Hepatocyte (in vitro differentiated cells): Measurements from ENCODE around the gene SLC35A5. TPM values are rescaled to one million over a fixed set of nuclear protein-coding genes. Genes with fewer than 3 reads are reported as not detected.
A peak's percentile ranks its signal among the peaks of the same experiment; 100 is the strongest.

ENCODE experiments used
- DNase-seq: peaks from one replicate; pipeline ENCODE4 v3.0.0-alpha.2; 2016; ENCODE audit warnings: low spot score
- H2AFZ ChIP-seq: fragments of 200-600 bp; sonication (generic); 2 replicates; pipeline ENCODE4 v1.6.0; 2016; ENCODE audit warnings: antibody characterized with exemption, mild to moderate bottlenecking
- H3K27ac ChIP-seq: fragments of 200-600 bp; sonication (generic); 2 replicates; pipeline ENCODE4 v1.5.1; 2016; ENCODE audit warnings: mild to moderate bottlenecking
- H3K27me3 ChIP-seq: fragments of 200-600 bp; sonication (generic); 2 replicates; pipeline ENCODE4 v1.6.1; 2016
- H3K36me3 ChIP-seq: fragments of 200-600 bp; sonication (generic); replicated peaks from 2 replicates; pipeline ENCODE4 v1.5.1; 2016; ENCODE audit warnings: low read depth; ENCODE audit not compliant: insufficient read depth
- H3K4me1 ChIP-seq: fragments of 200-600 bp; sonication (generic); 2 replicates; pipeline ENCODE4 v1.5.1; 2016; ENCODE audit warnings: mild to moderate bottlenecking, moderate library complexity; ENCODE audit not compliant: insufficient read depth
- H3K4me2 ChIP-seq: fragments of 200-600 bp; sonication (generic); 2 replicates; pipeline ENCODE4 v1.6.0; 2016
- H3K4me3 ChIP-seq: fragments of 200-600 bp; sonication (generic); 2 replicates; pipeline ENCODE4 v1.5.1; 2016; ENCODE audit warnings: mild to moderate bottlenecking
- H3K79me2 ChIP-seq: fragments of 200-600 bp; sonication (generic); 2 replicates; pipeline ENCODE4 v1.6.0; 2017; ENCODE audit warnings: mild to moderate bottlenecking
- H3K9me2 ChIP-seq: fragments of 200-600 bp; sonication (generic); replicated peaks from 2 replicates; pipeline ENCODE4 v1.6.0; 2017; ENCODE audit warnings: mild to moderate bottlenecking; ENCODE audit not compliant: insufficient read depth
- H3K9me3 ChIP-seq: fragments of 200-600 bp; sonication (generic); 2 replicates; pipeline ENCODE4 v1.5.1; 2016; ENCODE audit warnings: low read depth, mild to moderate bottlenecking
- H4K20me1 ChIP-seq: fragments of 200-600 bp; sonication (generic); 2 replicates; pipeline ENCODE4 v1.6.0; 2016; ENCODE audit warnings: mild to moderate bottlenecking; ENCODE audit not compliant: insufficient read depth, poor library complexity, severe bottlenecking
- EZH2 ChIP-seq: fragments of 200-600 bp; sonication (generic); IDR thresholded peaks from 2 replicates; pipeline ENCODE4 v1.6.1; 2016; ENCODE audit warnings: antibody characterized with exemption, mild to moderate bottlenecking, borderline replicate concordance
- EZH2phosphoT487 ChIP-seq: fragments of 200-600 bp; sonication (generic); IDR thresholded peaks from one replicate; pipeline ENCODE4 v1.6.1; 2018; ENCODE audit warnings: antibody characterized with exemption, mild to moderate bottlenecking, low read depth, moderate library complexity; ENCODE audit not compliant: unreplicated experiment, severe bottlenecking
- WGBS: methylation state at CpG from one replicate; pipeline ENCODE4 v1.1.6; 2016; ENCODE audit warnings: low lambda C conversion rate; ENCODE audit errors: missing lambda C conversion rate; 5-methylcytosine and 5-hydroxymethylcytosine counted together
- polyA plus RNA-seq: library from polyadenylated mRNA; unstranded; fragments of >200 nt; fragmentation: Nextera tagmentation; extraction: Ambion mirVana; gene quantifications from 2 replicates; pipeline ENCODE4 v1.2.1, GENCODE V29; 2016
- total RNA-seq: library from RNA; depleted of rRNA; stranded (reverse); fragments of >200 nt; gene quantifications from 2 replicates; pipeline ENCODE4 v1.2.3, GENCODE V29; 2014
- TF ChIP-seq, protein P1 (sequence below): fragments of 200-600 bp; sonication (generic); IDR thresholded peaks from 2 replicates; pipeline ENCODE4 v1.5.1; 2016; ENCODE audit warnings: antibody characterized with exemption, mild to moderate bottlenecking; ENCODE audit not compliant: poor library complexity

SLC35A5 gene
- total and polyA plus RNA-seq, 2 experiments from 2014 or later = 30.5 to 56.8 TPM

DNA sequence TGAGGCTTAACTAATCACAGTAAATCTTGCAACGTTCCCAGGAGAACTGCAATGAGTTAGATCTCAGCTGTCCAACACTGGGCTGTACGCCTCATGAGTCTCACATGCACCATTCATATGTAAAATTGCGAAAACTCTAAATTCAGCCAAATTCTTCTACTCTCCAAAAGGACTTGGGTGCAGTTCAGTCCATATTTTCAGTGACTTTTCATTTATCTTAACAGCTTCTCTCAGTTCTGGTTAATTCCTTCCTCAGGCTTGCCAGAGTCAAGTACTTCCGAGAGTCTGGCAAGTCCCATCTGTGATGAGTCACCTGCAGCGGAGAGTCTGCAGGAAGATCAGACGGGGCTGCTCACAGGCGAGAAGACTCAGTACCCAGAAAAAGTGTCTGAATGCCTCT lies 67.6 kb downstream of the SLC35A5 start:
- Histone ChIP-seq H3K27me3 (no peaks in the 10 kb centered on the region), H3K9me2 (no peaks in the 10 kb centered on the region), H3K36me3 (no peaks in the 10 kb centered on the region), H3K4me3 (no peak overlapping the region), H4K20me1 (no peaks in the 10 kb centered on the region), H3K4me2 (no peak overlapping the region), H3K27ac (no peak overlapping the region), H2AFZ (no peak overlapping the region), H3K4me1 (peaks cover 1% of the 10 kb centered on the region), H3K9me3 (no peaks in the 10 kb centered on the region), H3K79me2 (no peaks in the 10 kb centered on the region)
- DNase-seq = peak; percentile 74
- TF ChIP-seq EZH2phosphoT487 = no peak
- no peak for TF ChIP-seq EZH2
- TF ChIP-seq, protein P1, sequence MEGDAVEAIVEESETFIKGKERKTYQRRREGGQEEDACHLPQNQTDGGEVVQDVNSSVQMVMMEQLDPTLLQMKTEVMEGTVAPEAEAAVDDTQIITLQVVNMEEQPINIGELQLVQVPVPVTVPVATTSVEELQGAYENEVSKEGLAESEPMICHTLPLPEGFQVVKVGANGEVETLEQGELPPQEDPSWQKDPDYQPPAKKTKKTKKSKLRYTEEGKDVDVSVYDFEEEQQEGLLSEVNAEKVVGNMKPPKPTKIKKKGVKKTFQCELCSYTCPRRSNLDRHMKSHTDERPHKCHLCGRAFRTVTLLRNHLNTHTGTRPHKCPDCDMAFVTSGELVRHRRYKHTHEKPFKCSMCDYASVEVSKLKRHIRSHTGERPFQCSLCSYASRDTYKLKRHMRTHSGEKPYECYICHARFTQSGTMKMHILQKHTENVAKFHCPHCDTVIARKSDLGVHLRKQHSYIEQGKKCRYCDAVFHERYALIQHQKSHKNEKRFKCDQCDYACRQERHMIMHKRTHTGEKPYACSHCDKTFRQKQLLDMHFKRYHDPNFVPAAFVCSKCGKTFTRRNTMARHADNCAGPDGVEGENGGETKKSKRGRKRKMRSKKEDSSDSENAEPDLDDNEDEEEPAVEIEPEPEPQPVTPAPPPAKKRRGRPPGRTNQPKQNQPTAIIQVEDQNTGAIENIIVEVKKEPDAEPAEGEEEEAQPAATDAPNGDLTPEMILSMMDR = no peak
- 54% methylated on average over 7 of the region's 7 CpGs for WGBS

DNA sequence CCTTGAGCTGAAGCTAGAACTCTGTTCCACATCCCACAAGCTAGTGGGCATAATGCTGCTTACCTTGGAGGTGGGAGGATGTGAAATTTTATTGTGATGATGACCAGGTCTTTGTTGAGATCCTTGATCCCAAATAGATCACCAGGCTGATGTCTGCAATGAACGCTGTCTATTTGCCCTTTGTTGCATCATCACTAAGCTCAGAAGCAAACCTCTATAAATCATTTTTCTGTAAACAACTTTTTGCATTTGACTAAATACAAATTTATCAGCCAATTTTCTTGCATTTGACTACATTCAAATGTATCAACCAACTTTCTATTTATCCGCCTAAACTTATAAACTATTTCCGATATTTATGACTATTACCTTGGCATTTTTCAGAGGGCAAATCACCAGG lies 69.4 kb downstream of the SLC35A5 start:
- Histone ChIP-seq H2AFZ (no peak overlapping the region), H3K79me2 (no peaks in the 10 kb centered on the region), H3K4me2 (no peak overlapping the region), H3K27ac (no peak overlapping the region), H3K4me1 (peaks cover 11% of the 10 kb centered on the region), H3K4me3 (no peak overlapping the region), H3K9me2 (no peaks in the 10 kb centered on the region), H3K27me3 (no peaks in the 10 kb centered on the region), H4K20me1 (no peaks in the 10 kb centered on the region), H3K9me3 (no peaks in the 10 kb centered on the region), H3K36me3 (no peaks in the 10 kb centered on the region)
- WGBS = 83% methylated on average over 3 of the region's 3 CpGs
- no peak for DNase-seq
- TF ChIP-seq, protein P1 = no peak
- TF ChIP-seq EZH2 (no peak), EZH2phosphoT487 (no peak)

DNA sequence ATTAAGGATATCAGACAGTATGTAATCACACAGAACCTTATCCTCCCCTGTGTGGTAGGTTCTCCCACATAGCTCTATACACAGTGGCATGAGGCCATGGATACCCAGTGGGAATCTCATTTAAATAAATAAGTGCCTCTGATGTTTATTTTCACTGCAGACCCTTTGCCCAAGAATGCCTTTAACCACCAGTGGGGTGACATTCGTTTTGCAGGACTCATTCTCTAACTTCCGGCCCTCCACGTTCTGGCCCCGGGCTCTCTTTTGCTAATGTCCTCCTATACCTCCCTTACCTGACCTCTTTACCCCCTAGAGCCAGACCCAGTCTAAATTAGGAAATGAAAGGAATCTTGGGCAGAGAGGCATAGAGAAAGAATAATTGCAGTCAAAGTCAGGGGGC lies 70.8 kb downstream of the SLC35A5 start:
- no peak overlapping the region for H3K4me3 ChIP-seq
- no peaks in the 10 kb centered on the region for H4K20me1 ChIP-seq
- H3K4me2 ChIP-seq = peak overlapping the region; percentile 39
- no peaks in the 10 kb centered on the region for H3K9me2 ChIP-seq
- no peak for DNase-seq
- no peak overlapping the region for H2AFZ ChIP-seq
- H3K27ac ChIP-seq = no peak overlapping the region
- no peaks in the 10 kb centered on the region for H3K36me3 ChIP-seq
- H3K79me2 ChIP-seq = no peaks in the 10 kb centered on the region
- TF ChIP-seq EZH2phosphoT487 (no peak), EZH2 (no peak)
- TF ChIP-seq, protein P1 = no peak
- peaks cover 11% of the 10 kb centered on the region for H3K4me1 ChIP-seq
- WGBS = 45% methylated on average over 4 of the region's 4 CpGs
- no peaks in the 10 kb centered on the region for H3K9me3 ChIP-seq
- no peaks in the 10 kb centered on the region for H3K27me3 ChIP-seq

DNA sequence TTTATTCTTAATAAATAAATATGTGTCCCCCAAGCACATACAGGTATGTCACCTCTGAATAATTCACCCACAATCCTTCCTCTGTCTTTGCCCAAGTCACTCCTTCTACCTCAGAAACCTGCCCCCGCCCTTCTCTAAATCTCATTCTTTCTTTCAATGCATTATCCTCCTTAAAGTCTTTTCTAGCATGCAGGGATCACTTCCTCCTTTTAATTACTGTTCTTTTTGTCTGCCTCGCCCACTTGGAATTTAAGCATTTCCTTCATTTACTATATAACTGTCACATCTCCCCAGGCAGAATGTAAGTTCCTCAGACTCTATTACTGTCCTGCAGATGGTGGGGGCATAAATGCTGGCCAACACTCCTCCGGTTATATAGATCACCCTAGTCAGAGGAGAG lies 71.3 kb downstream of the SLC35A5 start:
- no peaks in the 10 kb centered on the region for H3K36me3 ChIP-seq
- H3K79me2 ChIP-seq = no peaks in the 10 kb centered on the region
- peak overlapping the region; percentile 40 for H3K27ac ChIP-seq
- 69% methylated on average over 3 of the region's 3 CpGs for WGBS
- H3K9me2 ChIP-seq = no peaks in the 10 kb centered on the region
- no peaks in the 10 kb centered on the region for H3K9me3 ChIP-seq
- TF ChIP-seq EZH2 (no peak), EZH2phosphoT487 (no peak)
- TF ChIP-seq, protein P1 = no peak
- no peaks in the 10 kb centered on the region for H4K20me1 ChIP-seq
- H3K4me2 ChIP-seq = peak overlapping the region; percentile 39
- H3K27me3 ChIP-seq = no peaks in the 10 kb centered on the region
- no peak overlapping the region for H2AFZ ChIP-seq
- no peak overlapping the region for H3K4me3 ChIP-seq
- peaks cover 11% of the 10 kb centered on the region for H3K4me1 ChIP-seq
- DNase-seq = no peak
